HG03457 (cell line): ENCODE results near the gene SLC25A26.
"Not testable (repeated sequence)": the region's sequence is repeated elsewhere in the genome, so short reads cannot be mapped to it uniquely, and the experiment has no call there.

Source experiments
- ATAC-seq: cut with Tn5 transposase; IDR thresholded peaks from one replicate; pipeline ENCODE4 v1.9.1; 2021; ENCODE audit warnings: moderate number of reproducible peaks; ENCODE audit not compliant: unreplicated experiment

SLC25A26 gene

GRCh38 chr3:66406163-66406562 is 185.4 kb downstream of the SLC25A26 start:
- no peak for ATAC-seq

DNA sequence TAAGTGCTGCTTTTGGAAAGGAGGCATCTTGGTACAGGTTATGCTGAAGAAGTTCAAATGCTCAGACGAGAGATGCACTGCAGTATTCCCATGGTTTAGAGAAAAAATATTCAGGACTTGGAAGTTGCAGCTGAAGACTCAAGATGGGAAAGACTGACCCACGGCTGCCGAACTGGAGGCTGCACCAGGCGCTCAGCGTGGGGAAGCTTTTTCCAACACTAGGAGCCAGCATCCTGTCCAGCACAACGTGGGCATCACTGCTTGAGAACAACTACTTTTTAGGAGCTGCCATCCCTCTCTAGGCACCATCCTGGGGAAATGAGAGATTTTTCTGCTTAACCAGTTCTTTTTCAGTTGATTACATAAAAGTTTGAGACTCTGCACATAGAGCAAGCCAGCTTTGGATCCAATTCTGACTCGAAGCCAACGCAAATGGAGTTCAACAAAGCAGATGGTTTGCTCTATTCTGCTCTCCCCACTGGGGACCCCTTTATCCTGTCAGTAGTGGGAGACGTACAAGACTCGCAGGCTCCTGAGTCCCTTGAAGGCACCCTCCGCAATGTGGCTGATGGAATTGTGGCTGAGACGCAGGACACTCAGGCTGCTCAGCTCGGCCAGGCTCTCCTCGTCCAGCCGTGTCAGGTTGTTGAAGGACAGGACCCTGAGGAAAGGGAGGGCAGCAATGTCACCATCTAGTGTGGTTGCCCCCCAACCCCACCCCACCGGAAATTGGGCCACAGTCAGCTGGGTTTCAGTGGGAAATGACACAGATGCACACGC is 186.2 kb downstream of the SLC25A26 start:
- ATAC-seq, result no peak

DNA sequence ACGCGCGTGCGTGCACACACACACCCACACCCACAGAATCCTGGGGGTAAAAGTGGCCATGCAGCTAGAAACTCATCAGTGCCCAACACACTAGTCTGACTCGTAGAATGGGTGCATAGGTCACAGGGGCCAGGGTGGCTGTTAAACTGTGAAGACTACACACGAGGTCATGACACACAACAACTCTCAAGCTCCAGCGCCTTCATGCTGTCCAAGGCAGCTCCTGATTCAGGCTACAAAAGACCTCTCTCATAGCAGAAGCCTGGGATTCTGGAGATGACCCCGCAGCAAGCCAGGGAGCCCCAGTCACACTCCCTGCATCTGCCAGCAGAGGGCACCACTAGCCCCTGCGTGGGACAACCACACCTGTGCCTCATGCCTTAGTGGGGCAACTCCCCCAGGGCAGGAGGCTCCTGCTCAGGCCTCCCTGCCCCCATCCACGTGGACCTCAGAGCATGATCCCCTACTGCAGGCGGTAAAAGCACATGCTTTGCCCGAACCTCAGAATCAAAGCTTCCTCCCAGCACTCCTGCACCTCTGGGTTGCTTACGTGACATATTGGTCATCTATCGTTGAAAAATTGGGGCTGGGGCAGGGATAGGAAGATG is 186.9 kb downstream of the SLC25A26 start:
- peak; percentile 55 for ATAC-seq

DNA sequence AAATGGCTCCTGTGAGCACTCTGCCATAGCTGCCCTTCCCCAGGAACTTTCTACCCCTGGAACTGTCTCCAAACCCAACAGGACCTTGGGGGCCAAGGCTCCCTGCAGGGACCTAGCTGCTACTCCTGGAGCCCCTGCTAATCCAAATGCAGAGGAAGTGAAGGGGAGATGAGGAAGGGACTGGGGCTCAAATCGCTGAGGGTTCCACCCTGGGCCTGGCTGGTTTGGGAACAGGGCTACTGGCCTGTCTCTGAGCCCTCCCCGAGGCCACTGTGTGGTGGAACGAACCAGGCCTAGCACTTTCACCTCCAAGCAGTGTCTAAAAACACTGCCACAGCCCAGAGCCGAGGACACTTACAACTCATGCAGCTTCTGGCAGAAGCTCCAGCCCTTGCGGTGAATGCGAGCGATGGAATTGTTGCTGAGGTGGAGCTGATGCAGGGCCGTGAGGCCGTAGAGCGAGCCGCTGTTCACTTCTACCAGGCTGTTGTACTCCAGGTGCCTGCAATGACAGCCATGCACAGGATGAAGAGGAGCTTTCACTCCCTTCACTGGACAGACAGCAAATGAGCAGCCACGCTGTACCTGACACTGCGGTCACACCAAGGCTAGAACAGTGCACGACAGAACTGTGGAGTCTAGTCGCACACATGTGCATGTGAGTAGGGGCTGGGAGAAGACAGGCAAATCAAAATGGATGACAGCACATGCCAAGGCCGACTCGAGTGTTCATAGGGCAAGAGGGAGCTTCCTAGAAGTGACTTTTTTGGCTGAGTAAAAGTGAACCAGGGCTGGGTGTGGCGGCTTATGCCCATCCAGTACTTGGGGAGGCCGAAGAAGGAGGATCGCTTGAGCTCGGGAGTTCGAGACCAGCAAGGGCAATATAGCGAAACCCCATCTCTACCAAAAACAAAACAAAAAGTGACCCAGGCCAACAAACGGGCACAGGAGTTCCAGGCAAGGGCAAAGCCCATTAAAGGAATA is 189.3 kb downstream of the SLC25A26 start:
- no peak for ATAC-seq

DNA sequence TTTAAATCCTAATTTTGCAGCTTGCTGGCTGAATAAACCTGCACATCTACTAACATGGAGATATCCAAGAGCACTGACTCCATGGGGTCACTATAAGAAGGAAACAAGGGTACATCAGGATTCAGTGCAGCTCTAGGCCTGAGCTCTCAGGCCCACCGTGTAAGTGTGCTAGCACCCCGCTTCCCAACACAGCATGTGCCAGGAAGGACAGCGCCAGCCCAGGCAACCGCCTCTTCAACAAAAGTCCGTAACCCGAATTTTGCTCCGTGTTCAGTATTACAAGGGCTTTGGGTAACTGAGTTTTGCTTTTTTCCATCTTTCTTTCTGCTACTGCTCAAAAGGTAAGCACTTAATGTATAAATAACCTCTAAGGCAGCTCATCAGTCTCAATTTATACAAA is 190.2 kb downstream of the SLC25A26 start:
- no peak for ATAC-seq

- no peak for ATAC-seq
Observed at GRCh38 chr3:66411474-66411873, 190.7 kb downstream of the SLC25A26 start.

GRCh38 chr3:66411961-66412887 is 191.4 kb downstream of the SLC25A26 start:
- ATAC-seq, result no peak

DNA sequence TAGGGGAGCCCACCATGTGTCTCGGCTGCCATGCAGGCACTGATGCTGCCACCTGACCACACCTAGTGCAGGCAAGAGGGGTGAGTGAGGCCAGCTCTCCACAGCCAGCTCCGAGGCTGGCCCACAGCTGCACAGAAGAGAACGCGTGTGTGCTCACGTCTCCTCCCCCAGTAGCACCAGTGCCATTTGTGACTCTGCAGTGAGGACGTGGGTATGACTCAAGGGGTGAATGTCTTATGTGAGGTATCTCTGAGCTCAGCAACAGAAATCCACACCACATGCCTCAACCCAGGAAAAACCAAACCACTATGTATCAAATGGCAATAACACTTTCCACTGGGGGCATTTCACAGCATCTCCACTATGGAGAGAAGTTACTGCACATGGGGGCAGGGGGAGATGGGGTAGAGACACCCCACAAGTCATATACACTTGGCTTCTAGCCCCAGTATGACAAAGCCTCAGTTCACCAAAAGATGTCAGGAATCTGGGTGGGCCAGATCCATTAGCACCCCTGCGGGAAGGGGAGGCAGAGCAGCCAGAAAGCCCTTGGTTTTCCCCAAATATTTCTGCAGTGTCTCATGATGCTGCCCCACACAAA is 192.4 kb downstream of the SLC25A26 start:
- ATAC-seq, result no peak

DNA sequence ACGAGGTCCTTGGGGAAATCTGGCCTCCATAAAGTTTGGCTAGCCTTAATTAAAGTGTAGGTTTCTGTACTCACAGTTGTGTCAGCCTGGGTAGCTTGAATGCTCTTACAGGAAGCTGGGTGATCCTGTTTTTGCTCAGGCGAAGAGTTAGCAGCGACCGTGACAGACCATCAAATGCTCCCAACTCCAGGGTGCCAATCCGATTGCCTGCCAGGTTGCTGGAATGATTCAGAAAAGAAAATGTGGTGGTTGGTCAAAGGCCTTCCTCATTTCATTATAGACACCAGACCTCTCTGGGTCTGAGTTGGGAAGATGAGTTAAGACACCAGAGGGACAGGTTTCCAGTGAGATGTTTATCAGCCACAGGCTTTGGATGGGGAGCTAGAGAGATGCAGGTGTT is 194.0 kb downstream of the SLC25A26 start:
- ATAC-seq, result no peak

DNA sequence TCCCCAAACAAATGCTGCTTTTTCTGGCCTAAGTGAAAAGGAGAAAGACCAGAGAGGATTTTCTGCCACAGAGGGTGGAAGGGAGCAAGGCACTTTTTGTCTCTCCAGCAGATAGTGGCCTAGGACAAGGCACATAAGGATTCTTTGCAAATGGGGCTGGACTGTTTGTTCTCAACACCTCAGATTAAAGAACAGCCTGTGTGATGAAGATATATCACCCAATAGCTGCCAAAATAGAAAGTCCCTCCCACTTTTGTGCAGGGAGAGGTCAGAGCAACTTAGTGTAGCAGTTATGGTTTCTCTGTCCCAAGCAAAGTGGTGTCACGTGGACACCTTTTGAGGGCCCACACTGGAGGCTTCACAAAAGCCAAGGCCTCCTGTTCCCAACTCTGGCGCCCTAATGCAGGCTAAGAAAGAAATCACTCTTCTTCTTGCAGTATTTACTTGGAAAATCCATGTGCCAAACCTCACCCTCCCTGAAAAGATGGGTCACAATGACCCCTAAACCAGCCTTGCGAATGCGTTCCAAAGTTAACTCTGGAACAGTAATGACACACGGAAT is 195.1 kb downstream of the SLC25A26 start:
- no peak for ATAC-seq

DNA sequence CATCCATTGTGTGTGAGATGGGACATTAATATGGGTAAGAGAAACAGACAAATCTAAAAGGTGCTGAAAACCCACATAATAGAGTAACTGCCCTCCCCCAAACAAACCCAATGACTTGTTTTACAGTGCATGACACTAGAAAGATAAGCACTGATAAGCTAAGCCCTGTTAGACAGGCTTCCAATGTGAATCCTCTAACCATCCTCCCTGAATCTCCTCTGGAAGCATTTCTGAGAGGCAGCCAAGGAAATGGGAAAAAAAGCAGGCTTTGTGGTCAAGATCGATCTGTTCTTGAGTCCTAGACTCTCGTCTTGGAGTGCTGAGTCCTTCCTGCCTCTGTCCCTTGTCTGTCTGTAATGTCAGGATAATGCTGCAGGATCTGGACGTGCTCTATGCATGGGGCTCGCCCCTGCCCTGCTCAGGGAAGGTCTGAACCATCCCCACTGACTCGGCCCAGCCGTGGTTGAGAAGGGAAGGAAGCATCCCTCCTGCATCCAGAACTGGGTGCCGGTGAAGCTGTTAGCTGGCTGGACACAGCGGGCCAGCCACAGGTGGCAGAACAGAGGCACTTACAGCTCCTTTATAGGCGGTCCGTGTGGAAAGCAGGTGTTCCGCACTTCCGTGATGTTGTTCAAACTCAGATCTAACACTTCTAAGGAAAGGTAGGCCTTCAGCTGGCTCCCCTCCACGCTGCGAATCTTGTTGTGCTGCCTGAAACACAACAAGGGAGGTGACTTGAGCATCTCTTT is 195.9 kb downstream of the SLC25A26 start:
- ATAC-seq, result no peak

DNA sequence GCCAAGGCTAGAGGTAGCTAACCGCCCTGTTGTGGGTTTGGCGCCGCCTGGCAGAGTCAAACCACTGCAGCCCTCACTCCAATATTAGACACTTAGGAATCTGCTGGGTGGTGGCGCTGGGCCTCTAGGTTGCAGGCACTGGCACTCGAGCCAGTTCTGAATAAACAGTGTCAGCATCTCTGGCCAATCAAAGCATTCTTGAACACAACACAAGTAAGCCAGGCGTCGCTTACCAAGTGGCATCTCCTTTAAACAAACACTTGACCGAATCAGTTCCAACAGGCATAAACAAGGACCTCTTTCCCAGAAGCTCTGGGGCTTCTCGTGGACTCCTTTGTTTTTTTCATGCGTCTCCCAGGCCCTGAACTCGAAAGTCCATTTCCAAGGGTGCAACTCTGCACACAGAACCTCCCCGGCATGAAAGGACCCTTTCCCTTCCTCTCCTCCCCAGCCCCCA is 197.7 kb downstream of the SLC25A26 start:
- no peak for ATAC-seq

- no peak for ATAC-seq
Observed at GRCh38 chr3:66419036-66419435, 198.2 kb downstream of the SLC25A26 start.

GRCh38 chr3:66421144-66421543 is 200.3 kb downstream of the SLC25A26 start:
- ATAC-seq, result not testable (repeated sequence)

- not testable (repeated sequence) for ATAC-seq
Observed at GRCh38 chr3:66421893-66422292, 201.1 kb downstream of the SLC25A26 start.

DNA sequence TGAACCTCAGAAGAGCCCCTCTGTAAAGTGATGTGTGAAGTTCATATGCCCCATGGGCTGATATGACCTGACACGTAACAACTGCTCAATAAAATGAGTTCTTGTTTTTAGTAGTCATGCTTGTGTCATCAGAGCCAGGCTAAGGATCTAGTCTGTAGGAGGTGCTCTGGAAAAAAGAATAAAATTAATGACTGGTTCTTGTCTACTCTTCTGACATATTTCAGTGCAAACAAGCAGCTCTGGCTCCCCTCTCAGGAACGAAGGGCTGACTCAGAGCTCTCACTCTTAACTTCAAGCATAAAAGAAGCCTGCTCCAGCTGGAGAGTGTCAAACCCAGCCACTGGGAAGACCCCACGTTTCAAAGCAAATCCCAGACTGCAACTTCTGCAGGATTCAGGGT is 203.0 kb downstream of the SLC25A26 start:
- ATAC-seq, result no peak

- ATAC-seq, result no peak
Observed at GRCh38 chr3:66425032-66425431, 204.2 kb downstream of the SLC25A26 start.

DNA sequence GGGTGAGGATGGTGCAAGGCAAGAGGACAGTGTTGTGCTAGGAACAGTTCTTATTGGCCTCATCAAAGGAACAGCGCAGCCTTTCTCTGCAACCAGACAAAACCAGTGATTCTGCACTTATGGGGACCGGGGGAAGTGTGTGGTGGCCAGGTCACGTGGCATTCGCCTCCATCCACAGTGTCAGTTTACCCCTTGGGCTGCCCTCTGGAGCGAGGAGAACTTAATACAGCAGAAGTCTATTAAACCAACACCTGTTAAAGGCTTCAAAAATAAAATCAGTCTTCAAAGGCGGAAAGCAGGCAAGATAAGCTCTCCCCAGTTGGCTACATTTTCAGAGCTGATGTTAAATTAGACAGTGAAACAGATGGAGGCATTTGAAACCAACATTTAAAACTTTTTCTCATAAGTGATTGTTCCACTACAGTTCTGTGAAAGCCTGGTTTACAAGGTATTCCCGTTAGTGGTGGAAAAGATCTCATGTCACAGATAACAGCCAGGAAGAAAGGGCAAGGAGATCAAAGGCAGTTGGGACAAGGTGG is 204.8 kb downstream of the SLC25A26 start:
- no peak for ATAC-seq

DNA sequence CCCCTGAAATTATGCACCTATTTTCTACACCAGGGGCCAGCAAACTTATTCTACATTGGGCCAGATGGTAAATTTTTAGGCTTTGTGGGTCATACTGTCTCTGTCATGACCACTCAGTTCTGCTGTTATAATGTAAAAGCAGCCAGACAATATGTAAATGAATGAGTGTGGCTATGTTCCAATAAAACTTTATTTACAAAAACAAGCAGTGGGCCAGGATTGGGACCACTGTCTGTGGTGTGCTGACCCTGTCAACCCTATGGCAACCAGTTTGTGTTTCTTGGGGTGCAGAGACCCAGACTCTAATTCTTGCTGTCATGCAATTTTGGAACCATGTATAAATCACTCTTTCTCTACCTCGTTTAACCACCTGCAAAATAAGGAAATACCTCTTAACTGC is 205.3 kb downstream of the SLC25A26 start:
- no peak for ATAC-seq
